Suprapubic skin (tissue), 4 donors: Measurements from ENCODE around the gene GFOD1.

Experiments used
- CTCF ChIP-seq, 2 donors: fragments of 200-600 bp in 1 of 2; fragments of 450-650 bp in 1 of 2; sonication (generic) in 1 of 2; IDR thresholded peaks; one replicate each; pipeline ENCODE4 v1.5.1; 2016 to 2019; ENCODE audit warnings: antibody characterized with exemption in 2 of 2, mild to moderate bottlenecking in 1 of 2, moderate library complexity in 1 of 2
- EP300 ChIP-seq: sonication (generic); formaldehyde crosslinking; IDR thresholded peaks from one replicate; pipeline ENCODE4 v1.6.1; 2017; ENCODE audit warnings: antibody characterized with exemption
- POLR2A ChIP-seq, 2 donors: fragments of 450-650 bp; IDR thresholded peaks; one replicate each; pipeline ENCODE4 v1.6.1; 2017; ENCODE audit warnings: antibody characterized with exemption in 2 of 2, mild to moderate bottlenecking in 2 of 2, moderate library complexity in 2 of 2
- POLR2AphosphoS5 ChIP-seq, 3 donors: sonication (generic); formaldehyde crosslinking; IDR thresholded peaks; one replicate each; pipeline ENCODE4 v1.6.1; 2017; ENCODE audit warnings: antibody characterized with exemption in 3 of 3

GRCh38 chr6:13526357-13526726 lies 38.9 kb upstream of the GFOD1 start:
- TF ChIP-seq CTCF (IDR thresholded peaks at IDR 0.05) (no peak), EP300 (no peak), POLR2AphosphoS5 (IDR thresholded peaks at IDR 0.05) (no peak), POLR2A (IDR thresholded peaks at IDR 0.05) (no peak)
